ENCODE results near the gene PSME2.
A peak's percentile ranks its signal among the peaks of the same experiment; 100 is the strongest.

The PSME2 gene

DNA sequence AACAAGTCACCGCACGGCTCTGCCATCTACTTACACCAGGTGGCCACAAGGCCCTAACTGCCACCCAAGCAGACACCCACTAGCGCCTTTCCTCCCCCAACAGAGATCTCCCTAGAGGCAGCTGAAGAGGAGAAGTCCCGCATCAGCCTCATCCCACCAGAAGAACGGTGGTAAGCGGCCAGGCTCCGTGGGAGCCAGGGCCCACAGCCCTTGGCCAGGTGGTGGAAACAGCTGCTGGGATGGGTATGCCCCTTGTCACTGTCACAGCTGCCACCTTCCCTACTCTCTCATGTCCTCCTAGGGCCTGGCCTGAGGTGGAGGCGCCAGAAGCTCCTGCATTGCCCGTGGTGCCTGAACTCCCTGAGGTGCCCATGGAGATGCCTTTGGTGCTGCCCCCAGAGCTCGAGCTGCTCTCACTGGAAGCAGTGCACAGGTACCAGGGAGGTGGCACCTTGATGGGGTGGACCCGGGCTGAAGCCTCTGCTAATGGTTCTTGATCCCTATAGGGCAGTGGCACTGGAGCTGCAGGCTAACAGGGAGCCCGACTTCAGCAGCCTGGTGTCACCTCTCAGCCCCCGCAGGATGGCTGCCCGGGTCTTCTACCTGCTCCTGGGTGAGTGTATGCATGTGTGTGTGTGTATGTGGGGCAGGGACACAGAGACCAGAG, 33.0 kb upstream of the PSME2 start:
- no peak for DNase-seq

DNA sequence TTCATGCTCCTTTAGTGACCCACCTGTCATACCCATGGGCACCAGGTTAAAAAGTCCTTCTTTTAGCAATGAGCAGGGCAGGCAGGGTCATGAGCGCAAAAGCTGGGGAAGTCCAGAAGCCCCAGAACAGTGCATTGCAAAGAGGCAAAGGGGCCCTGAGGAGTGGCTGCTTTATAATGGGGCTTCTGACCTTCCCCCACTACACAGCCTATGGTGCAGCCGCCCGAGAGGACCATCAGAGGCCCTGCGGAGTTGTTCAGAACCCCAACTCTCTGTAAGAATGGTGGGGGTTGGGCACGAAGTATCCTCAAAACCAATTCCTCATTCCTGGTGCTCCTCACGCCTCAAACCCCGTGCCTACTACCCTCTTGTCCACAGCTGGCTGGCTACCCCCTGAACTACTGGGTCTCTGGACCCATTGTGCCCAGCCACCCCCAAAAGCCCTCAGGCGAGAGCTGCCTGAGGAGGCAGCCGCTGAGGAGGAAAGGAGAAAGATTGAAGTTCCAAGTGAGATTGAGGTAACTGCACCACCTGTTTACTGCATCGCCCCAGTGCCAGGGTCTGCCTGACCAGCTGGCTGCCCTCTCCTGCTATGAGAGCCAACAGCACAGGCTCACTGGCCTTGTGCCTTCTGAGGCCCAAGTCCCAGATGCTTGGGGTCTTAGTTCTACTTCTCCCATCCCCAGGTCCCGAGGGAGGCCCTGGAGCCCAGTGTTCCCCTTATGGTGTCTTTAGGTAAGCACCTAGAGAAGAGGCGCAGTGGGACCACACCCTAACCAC, 32.2 kb upstream of the PSME2 start:
- no peak for DNase-seq

DNA sequence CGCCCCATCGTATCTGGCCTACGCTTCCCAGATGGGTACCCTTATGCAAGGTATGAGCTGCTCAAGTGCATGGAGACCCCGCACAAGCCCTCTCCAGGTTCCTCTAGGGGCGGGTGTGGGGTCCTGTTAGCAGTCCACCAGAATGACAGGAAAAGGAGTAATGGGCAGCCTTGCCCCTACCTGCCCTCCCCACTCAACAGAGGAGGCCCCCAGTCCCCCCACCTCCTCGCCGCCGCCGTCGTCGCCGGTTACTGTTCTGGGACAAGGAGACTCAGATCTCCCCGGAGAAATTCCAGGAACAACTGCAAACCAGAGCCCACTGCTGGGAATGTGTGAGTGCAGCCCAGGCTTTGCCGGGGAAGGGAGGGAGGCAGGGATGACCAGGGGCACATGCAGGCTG, 31.5 kb upstream of the PSME2 start:
- DNase-seq = no peak

- DNase-seq = no peak
These were observed 30.8 kb upstream of the PSME2 start for GRCh38 chr14:24177041-24177825.

DNA sequence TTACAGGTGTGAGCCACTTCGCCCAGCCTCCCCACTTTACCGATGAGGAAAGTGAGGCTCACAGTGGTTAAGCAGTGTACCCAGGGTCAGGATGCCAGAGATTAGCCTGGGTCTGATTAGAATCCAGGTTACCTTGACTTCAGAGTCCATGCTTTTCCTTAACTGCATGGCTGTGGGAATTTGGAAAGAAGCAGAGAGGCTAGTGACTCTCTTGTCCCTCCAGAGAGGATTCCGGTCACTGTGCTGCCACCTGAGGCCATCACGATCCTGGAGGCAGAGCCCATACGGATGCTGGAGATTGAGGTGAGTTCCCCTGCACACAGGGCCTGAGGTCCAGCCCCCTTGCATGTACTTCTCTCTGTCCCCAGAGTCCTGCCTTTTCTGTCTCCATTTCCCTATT, 30.2 kb upstream of the PSME2 start:
- DNase-seq = no peak

GRCh38 chr14:24172871-24173281, 26.5 kb upstream of the PSME2 start:
- no peak for DNase-seq

GRCh38 chr14:24172261-24172860, 26.0 kb upstream of the PSME2 start:
- DNase-seq = no peak

- peak; percentile 79 for DNase-seq
These were observed 25.2 kb upstream of the PSME2 start, which contains the start of gene REC8 for GRCh38 chr14:24171422-24172260. REC8 (plus strand) TSS chr14:24172080; CDS start chr14:24172553, 473 bp downstream.

- no peak for DNase-seq
These were observed 21.2 kb upstream of the PSME2 start for GRCh38 chr14:24167469-24168114.

GRCh38 chr14:24165785-24166184, 19.4 kb upstream of the PSME2 start:
- no peak for DNase-seq

GRCh38 chr14:24164518-24164991, 18.1 kb upstream of the PSME2 start:
- DNase-seq = no peak

- peak; percentile 54 for DNase-seq
These were observed 15.7 kb upstream of the PSME2 start for GRCh38 chr14:24162093-24162492.

GRCh38 chr14:24160850-24161804, 14.7 kb upstream of the PSME2 start, which contains the start of gene IRF9:
IRF9 (plus strand) TSS chr14:24161265; CDS start chr14:24162145, 880 bp downstream.
- DNase-seq = peak; percentile 96

DNA sequence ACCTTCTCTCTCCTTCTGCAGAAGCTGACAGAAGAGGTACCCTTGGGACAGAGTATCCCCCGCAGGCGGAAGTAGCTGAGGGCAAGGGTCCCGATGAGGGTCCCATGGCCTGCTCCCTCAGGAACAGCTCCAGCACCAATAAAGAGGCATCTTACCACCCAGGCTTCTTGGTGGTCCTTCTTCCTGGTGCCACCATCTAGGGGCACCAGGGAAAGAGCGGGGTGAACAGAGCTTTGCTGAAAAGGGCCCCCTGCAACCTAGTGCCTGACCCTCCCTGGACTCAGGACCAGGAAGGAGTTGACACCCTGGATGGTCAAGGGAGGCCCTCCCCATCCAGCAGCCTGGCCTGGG, 14.1 kb upstream of the PSME2 start:
- DNase-seq = no peak

- no peak for DNase-seq
These were observed 13.5 kb upstream of the PSME2 start for GRCh38 chr14:24159777-24160498.

DNA sequence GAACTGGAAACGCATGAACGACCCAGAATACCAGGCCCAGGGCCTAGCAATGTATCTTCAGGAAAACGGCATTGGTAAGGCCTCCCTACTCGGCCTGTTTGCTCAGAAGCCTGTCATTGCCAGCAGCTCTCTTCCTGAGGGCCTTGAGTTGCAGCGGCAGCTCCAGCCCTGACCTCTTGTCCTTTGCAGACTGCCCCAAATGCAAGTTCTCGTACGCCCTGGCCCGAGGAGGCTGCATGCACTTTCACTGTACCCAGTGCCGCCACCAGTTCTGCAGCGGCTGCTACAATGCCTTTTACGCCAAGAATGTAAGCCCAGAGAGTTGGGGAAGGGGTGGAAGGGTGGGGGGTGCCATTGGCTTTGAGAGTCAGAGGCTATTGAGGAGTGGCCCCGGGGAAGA, 10.9 kb upstream of the PSME2 start:
- DNase-seq = no peak

DNA sequence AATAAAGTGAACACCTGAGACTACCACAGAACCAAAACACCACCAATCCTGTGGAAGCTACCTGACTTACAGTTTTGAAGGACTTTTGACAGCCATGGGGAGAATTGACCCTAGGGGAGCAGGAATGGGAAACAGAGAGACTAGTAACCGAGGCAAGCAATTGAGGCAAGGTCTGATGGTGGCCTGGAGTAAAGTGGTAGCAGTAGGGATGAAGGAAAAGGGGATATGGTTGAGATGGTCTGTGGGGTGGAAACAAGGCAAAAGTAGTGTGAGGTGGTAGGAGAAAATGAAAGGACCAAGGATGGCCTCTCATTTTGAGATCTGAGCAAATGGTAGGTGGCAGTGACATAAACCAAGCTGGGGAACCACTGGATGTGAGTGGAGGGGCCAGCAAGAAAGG, 10.4 kb upstream of the PSME2 start:
- no peak for DNase-seq

DNA sequence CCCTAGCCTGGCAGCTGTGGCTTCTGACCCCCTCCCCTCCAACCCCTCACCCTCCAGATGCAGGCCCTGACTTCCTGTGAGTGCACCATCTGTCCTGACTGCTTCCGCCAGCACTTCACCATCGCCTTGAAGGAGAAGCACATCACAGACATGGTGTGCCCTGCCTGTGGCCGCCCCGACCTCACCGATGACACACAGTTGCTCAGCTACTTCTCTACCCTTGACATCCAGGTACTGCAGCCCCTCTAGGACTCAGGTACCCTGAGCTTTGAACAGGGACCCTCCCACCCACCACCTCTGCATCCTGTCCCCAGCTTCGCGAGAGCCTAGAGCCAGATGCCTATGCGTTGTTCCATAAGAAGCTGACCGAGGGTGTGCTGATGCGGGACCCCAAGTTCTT, 8.7 kb upstream of the PSME2 start:
- DNase-seq = no peak

- no peak for DNase-seq
These were observed 5.1 kb upstream of the PSME2 start for GRCh38 chr14:24151404-24152080.
